Stomach (tissue), 4 donors: ENCODE results near the gene HSPA1A.

Experiments used
- CTCF ChIP-seq, 7 experiments: fragments of 450-650 bp in 4 of 7; fragments of 200-600 bp in 3 of 7; sonication (generic) in 3 of 7; IDR thresholded peaks; one replicate each; pipeline ENCODE4 v1.5.1; 2016 to 2019; ENCODE audit warnings: antibody characterized with exemption in 7 of 7, control low read depth in 2 of 7, mild to moderate bottlenecking in 1 of 7
- EP300 ChIP-seq: sonication (generic); formaldehyde crosslinking; IDR thresholded peaks from one replicate; pipeline ENCODE4 v1.6.1; 2017; ENCODE audit warnings: antibody characterized with exemption
- POLR2A ChIP-seq, 4 donors: fragments of 450-650 bp; IDR thresholded peaks; one replicate each; pipeline ENCODE4 v1.6.1; 2016; ENCODE audit warnings: antibody characterized with exemption in 4 of 4, control low read depth in 2 of 4, mild to moderate bottlenecking in 1 of 4, moderate library complexity in 1 of 4
- POLR2AphosphoS5 ChIP-seq, 3 donors: sonication (generic); formaldehyde crosslinking; IDR thresholded peaks; one replicate each; pipeline ENCODE4 v1.6.1; 2016; ENCODE audit warnings: antibody characterized with exemption in 3 of 3

GRCh38 chr6:31776485-31776988, 38.8 kb upstream of the HSPA1A start:
- no peak for TF ChIP-seq CTCF (IDR thresholded peaks at IDR 0.05)
- no peak for TF ChIP-seq POLR2A (IDR thresholded peaks at IDR 0.05)
- TF ChIP-seq POLR2AphosphoS5 (IDR thresholded peaks at IDR 0.05), result no peak
- no peak for TF ChIP-seq EP300
